GM21786 (cell line): Measurements from ENCODE around the gene AATK.

Source experiments
- ATAC-seq: cut with Tn5 transposase; IDR thresholded peaks from one replicate; pipeline ENCODE4 v1.9.1; 2021; ENCODE audit not compliant: unreplicated experiment

The AATK gene, protein sequence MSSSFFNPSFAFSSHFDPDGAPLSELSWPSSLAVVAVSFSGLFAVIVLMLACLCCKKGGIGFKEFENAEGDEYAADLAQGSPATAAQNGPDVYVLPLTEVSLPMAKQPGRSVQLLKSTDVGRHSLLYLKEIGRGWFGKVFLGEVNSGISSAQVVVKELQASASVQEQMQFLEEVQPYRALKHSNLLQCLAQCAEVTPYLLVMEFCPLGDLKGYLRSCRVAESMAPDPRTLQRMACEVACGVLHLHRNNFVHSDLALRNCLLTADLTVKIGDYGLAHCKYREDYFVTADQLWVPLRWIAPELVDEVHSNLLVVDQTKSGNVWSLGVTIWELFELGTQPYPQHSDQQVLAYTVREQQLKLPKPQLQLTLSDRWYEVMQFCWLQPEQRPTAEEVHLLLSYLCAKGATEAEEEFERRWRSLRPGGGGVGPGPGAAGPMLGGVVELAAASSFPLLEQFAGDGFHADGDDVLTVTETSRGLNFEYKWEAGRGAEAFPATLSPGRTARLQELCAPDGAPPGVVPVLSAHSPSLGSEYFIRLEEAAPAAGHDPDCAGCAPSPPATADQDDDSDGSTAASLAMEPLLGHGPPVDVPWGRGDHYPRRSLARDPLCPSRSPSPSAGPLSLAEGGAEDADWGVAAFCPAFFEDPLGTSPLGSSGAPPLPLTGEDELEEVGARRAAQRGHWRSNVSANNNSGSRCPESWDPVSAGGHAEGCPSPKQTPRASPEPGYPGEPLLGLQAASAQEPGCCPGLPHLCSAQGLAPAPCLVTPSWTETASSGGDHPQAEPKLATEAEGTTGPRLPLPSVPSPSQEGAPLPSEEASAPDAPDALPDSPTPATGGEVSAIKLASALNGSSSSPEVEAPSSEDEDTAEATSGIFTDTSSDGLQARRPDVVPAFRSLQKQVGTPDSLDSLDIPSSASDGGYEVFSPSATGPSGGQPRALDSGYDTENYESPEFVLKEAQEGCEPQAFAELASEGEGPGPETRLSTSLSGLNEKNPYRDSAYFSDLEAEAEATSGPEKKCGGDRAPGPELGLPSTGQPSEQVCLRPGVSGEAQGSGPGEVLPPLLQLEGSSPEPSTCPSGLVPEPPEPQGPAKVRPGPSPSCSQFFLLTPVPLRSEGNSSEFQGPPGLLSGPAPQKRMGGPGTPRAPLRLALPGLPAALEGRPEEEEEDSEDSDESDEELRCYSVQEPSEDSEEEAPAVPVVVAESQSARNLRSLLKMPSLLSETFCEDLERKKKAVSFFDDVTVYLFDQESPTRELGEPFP (N-terminal part only)

GRCh38 chr17:81166033-81166492 is at the start of gene AATK:
Gene AATK, minus strand, starts transcription at chr17:81166221. Its CDS starts 229 bp downstream, at chr17:81165992.
- no peak for ATAC-seq

- ATAC-seq: no peak
Observed at GRCh38 chr17:81213978-81214377, 48.0 kb upstream of the AATK start.

- no peak for ATAC-seq
Observed at GRCh38 chr17:81212365-81212764, 46.3 kb upstream of the AATK start.

DNA sequence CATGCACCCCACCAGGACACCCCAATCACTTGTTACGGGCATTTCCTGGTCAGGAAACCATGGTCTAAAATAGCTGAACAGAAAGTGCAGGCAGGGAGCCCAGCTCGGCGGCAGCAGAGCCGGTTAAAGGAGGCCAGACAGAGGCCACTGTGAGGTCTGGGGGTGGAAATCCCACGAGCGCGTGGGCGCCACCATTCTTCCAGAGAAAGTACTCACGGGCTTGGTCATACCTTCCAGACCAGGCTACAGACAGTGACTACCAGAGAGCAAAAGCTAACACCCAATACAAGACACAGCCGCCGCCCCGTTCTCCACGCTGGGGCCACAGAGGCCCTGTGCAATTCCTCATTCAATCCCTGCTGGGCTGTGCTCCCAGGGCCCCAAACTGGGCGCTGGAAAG is 44.8 kb upstream of the AATK start:
- no peak for ATAC-seq

GRCh38 chr17:81210466-81210865 is 44.4 kb upstream of the AATK start:
- no peak for ATAC-seq

DNA sequence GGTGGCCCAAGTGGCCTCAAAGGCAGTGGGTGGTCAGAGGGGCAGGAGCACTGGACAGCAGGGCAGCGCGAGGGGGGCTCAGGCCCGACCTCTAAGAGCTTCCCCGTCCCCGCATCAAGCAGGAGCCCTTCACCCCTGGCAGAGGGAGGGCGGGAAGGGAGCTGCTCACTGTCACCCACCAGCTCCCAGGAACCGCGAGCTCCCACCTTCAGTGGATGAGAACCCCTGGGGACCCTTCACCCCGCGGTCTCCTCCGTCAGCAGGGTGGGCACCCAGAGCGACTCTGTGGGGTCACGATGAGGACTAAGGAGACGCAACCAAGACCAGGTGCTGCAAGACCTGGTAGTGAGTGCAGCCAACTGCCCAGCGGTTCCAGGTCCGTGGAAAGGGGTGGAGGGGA is 43.1 kb upstream of the AATK start:
- ATAC-seq: no peak

- no peak for ATAC-seq
Observed at GRCh38 chr17:81208651-81209050, 42.6 kb upstream of the AATK start.

GRCh38 chr17:81207610-81208581 is 41.9 kb upstream of the AATK start:
- ATAC-seq: no peak

- no peak for ATAC-seq
Observed at GRCh38 chr17:81206657-81207056, 40.6 kb upstream of the AATK start.

DNA sequence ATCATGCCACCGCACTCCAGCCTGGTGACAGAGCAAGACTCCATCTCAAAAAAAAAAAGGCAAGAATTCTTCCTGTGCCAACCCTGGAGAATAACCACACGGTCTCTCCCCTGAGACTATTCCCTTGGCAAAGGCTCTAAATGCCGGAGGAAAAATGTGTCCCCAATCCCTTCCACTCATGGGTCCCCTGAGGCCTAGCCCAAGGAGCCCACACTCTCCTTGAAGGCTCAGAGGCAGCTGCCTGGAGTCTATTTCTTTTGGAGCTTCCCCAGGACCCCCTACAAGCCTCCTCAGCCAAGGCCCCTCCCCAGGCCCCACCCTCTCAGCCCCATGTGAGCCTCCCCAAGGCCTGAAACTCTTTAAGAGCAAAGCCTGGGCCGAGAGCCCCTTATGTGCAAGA is 40.1 kb upstream of the AATK start:
- ATAC-seq: no peak

GRCh38 chr17:81204578-81204977 is 38.6 kb upstream of the AATK start:
- no peak for ATAC-seq

DNA sequence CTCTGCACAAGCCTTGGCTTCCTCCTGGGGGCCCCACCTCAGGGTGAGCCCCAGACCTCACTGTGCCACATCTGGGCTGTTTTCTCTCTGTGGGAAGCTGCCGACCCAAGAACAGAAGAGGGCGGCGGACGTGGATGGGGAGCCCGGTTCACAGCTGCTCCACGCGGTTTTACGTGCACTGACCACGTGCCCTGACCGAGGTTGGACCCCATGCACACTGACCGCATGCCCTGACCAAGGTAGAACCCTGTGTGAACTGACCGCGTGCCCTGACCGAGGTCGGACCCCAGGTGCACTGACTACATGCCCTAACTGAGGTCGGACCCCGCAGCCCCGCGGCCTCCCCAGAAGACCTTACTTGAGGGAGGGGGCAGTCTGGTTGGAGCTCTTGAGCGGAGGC is 37.1 kb upstream of the AATK start:
- no peak for ATAC-seq

- no peak for ATAC-seq
Observed at GRCh38 chr17:81202318-81202717, 36.3 kb upstream of the AATK start.

GRCh38 chr17:81200695-81201580 is 34.9 kb upstream of the AATK start:
- ATAC-seq: no peak

DNA sequence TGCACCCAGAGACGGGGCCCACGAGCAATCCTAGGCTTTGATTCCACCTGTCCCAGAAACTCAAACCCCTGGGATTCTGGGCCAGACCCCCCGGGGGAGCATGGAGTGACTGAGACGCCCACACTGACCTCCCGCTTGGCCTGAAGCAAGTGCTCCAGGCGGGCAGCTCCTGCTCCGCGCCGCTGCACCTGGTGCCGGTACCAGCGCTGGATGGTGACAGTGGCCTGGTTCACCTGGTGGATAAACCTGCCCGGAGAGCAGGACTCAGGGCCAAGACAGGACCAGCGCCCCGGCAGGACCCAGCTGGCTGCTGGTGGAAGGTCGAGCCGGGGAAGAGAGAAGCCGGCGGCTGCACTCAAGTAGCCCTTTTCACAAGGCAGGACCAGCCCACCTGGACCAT is 34.2 kb upstream of the AATK start:
- no peak for ATAC-seq

DNA sequence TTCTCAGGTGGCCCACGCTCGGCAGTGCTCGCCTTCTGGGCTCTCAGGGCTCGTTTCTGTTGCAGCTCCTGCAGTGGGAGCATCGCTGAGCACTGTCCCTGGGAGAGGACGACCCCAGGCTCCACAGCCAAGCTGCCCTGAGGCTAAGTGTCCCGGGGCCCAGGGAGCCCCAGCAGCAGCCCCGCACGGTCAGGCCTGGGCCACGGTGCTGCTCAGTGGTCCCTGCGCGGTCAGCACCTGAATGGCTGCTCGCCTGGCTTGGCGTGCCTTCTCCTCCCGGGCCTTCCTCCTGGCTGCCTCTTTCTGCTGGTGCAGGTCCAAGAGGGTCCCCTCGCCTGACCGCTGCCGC is 33.4 kb upstream of the AATK start:
- no peak for ATAC-seq

DNA sequence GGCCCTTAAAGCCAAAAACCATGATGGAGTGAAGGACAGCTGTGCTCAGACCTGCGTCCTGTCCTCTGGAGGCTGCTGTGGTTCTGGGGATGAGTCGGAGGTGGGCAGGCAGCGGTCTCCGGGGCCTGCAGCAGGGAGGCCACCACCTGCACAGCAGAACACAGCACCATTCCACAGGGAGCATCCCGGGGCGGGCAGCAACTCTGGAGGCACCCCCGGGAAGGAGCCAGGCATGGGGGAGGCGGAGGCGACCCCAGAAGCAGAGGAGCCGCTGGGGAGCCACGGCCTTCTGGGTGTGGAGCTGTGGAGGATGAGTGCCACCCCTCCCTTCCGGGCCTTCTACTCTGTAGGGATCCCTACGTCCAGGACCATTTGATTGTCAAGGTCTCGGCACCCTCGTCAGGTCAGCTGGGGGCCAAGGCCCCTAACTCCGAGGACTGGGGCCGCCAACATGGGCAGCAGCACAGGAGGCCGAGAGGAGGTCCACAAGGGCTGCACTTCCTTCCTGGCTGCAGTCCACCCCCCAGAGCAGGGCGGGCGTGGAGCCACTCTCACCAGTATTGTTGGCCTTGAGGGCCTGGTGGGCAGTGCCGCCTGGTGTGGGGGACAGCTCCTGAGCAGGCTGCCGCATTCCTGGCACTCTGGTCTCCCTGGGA is 32.9 kb upstream of the AATK start:
- no peak for ATAC-seq

GRCh38 chr17:81197831-81198490 is 31.9 kb upstream of the AATK start:
- ATAC-seq: no peak
